GM18526 (cell line): Measurements from ENCODE around the gene MLLT10.

ENCODE experiments used
- POLR2A ChIP-seq: IDR thresholded peaks from 3 replicates; pipeline ENCODE4 v1.6.1; 2011; ENCODE audit not compliant: insufficient read length; ENCODE audit errors: extremely low read depth

The MLLT10 gene

DNA sequence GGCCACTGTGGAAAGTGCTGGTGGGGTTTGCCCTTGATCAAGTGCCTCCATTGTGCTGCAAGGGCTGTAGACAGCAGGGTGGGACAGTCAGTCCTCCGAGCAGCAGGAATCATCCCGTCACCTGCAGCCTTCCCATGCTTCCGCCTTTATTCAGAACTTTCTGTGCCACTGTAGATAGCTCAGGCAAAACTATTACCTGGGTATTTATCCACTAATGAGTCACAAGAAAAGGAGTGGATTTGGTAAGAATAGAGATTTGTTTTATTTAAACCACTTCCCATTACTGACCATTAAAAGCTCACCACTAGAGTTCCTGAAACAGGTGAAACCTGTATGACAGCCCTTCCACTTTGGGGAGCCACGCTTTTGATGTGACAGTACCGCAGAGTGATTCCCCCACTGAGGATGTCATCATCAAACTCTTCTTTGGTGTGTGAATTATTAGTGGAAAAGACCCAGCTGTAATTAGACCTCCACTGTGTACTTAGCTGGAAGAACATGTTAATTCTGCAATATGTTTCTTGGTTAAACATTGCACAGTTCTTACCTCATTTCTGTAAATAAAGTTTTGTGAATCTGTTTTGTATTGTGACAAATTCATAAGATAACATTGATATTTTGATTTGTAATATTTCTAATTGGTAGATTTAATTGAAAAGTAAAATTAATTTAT is 208.8 kb downstream of the MLLT10 start:
- TF ChIP-seq POLR2A = no peak

DNA sequence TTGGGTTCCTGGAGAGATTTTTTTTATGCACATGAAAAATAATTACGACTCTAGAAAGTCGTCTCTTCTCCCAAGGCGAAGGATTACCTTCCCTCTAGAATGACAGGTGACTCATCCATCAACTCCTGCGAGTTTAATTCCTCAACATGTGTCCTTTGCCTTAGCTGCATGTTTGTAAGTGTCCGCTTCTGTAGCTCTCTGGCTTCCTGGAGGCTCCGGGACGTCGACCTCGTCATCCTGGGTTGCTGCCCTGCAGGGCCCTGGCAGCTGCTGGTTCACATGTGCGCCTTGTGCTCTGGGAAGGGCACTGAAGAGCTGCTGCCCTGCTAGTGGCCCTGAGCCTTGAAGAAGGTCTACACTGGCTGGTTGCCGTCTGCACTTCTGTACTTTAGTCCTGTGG is 210.2 kb downstream of the MLLT10 start:
- no peak for TF ChIP-seq POLR2A

GRCh38 chr10:21746118-21746517 is 212.1 kb downstream of the MLLT10 start:
- no peak for TF ChIP-seq POLR2A

GRCh38 chr10:21747809-21748208 is 213.8 kb downstream of the MLLT10 start:
- TF ChIP-seq POLR2A = no peak

GRCh38 chr10:21749788-21750187 is 215.8 kb downstream of the MLLT10 start:
- TF ChIP-seq POLR2A = no peak

DNA sequence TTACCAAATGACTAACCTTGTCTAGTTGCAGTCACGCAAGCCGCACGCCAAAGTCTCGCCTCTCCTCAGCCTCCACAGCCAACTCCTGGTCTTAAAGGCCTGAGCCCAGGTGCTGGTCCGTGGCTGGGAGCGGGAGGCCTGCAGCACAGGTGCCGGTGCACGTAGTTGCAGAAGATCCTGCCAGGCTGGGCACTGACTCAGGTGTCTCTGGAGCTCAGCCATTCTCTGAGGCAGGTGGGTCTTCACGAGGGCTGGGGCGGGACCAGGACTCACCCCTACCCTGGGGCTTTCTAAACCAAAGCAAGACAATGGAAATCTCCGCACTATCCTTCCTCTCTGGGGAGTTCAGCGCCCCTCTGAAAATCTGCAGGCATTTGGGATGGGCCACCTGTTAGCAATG is 216.4 kb downstream of the MLLT10 start:
- TF ChIP-seq POLR2A = no peak

DNA sequence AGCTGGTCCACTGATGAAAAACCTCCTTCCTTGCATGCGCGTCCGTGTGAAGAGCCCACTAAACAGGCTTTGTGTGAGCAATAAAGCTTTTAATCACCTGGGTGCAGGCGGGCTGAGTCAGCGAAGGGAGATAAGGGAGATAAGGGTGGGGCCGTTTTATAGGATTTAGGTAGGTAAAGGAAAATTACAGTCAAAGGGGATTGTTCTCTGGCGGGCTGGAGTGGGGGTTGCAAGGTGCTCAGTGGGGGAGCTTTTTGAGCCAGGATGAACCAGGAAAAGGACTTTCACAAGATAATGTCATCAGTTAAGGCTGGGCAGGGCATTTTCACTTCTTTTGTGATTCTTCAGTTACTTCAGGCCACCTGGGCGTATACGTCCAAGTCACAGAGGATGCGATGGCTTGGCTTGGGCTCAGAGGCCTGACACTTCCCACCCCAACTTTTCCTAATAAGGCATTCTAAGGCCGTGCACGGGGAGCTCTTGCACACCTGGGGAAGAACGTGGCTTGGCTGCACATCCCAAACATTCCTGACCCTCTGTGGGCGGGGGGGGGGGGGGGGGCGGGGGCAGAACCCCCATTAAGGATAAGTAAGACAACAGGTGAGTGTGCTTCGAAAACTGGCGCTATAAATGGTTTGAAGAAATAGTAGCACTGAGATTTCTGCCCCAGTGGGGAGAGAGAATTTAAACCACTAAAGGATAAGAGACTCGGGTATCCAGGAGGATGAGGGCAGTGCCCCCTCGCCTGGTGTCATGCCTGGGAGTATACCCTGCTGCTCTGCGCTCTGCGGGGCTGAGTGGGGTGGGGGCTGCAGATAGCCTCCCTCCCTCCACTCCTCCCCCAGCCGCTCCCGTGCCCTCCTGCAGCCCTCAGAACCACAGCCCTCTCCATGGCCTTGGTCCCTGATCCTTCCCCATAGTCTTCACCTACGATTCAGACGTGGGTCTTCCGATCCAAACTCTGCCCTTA is 217.6 kb downstream of the MLLT10 start:
- no peak for TF ChIP-seq POLR2A

DNA sequence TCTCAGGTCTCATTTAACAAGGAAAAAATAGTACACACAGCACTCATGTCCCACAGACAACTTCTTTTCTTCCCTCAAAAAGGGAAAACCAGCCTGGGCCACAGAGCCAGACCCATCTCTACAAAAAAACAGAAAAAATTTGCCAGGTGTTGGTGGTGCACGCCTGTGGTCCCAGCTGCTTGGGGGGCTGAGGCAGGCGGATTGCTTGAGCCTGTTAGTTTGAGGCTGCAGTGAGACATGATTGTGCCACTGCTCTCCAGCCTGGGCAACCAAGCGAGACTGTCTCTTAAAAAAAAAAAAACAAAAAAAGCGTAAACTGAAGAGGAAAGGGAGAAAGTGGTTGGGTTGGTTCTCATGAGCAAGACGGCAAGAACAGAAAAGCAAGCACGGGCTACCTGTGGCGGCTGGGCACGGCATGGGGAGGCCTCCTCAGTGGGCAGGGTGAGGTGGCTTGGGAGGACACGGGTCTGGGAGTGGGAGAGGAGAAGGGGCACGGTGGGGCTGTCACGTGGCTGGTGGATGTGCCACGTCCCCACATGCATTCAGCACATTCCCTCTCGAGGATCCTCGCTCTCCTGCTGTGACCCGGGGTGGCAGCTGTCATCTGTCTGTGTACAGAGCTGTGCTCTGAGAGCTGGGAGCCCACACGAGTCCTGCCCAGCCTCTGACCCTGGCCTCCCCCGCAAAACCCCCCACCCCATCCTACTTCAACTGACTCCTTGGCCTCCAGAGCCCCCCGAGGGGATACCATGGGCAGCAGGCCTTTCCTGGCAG is 219.7 kb downstream of the MLLT10 start:
- TF ChIP-seq POLR2A = no peak

DNA sequence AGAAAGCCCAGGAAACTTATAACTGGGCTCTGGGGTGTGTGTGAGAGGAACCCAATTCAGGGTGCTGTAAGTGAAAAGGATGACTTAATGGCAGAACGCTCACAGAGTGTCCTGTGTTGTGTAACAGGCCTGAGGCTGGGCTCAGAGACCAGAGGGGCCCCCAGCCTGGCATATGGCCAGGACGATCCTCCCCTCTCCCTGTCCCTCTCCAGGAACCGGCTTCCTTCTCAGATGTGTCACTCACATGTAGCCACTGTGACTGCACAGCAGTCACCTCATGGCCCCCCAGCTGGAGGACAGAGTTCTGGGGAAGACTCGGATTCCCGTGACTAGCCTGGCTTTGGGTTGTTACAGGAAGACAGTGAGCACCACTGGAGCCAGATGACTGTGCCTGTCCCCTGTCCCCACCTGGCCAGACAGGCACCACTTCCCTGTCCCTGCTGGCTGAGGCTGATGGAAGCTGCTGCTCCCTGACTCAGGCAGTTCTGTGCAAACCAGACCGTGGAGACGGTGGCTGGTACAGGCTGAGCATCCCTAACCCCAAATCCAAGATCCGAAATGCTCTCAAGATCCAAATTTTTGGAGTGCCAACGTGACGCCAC is 220.5 kb downstream of the MLLT10 start:
- no peak for TF ChIP-seq POLR2A

GRCh38 chr10:21756707-21757106 is 222.7 kb downstream of the MLLT10 start:
- TF ChIP-seq POLR2A = no peak

- TF ChIP-seq POLR2A = no peak
Measured at GRCh38 chr10:21757185-21757901, 223.3 kb downstream of the MLLT10 start.

GRCh38 chr10:21758239-21758638 is 224.2 kb downstream of the MLLT10 start:
- no peak for TF ChIP-seq POLR2A

DNA sequence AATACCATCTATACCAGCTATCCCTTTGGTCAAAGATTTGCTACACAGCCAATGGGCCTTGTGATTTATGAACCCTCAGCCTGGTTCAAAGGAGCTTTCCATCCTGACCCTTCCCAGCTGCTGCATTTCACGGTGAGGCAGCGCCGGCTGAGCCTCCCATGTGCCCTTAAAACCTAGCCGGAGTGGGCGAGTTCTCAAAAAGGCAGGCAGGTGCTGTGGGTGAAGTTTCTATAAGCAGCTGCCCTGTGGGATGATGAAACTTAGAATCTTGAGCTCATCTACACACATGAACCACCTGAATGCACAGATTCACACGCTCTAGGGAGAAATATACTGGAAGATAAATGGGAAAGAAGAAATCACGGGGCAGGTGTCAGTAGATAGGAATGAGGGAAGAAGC is 224.7 kb downstream of the MLLT10 start:
- TF ChIP-seq POLR2A = no peak

DNA sequence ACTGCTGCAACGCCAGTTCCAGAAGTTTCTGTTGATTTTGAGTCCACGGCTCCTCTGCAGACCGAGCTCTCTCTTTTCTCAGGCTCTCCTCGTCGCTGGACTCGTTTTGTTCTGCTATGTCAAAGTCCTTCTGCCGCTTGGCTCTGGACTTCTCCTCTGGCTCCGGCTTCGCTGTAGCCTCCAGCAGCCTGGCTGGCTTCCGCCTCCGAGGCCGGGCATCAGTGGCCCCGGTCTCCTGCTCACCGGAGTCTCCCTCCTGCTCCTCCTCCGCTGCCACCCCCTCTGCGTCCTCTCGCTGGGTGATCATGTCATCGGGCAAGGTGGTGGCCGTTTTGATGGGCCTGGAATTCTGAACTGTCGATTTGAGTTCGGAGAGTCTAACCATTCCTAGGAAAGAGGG is 225.2 kb downstream of the MLLT10 start:
- TF ChIP-seq POLR2A = no peak

DNA sequence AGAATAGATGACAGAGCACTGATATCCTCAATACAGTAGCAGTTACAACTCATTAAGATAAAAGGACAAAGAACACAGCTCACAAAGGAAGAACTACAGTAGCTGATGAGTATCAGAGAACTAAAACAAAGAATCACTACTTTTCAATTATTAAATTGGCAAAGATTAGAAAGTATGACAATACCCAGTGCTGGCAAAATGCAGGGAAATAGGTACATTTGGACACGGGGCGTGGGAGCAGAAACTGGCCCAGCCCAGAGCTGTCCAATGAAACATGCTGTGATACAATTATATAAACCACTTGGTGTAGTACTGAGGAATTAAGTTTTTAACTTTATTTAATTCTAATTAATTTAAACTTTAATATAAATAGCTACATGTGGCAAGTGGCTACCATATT is 226.3 kb downstream of the MLLT10 start:
- TF ChIP-seq POLR2A = no peak
